Hepatocyte (in vitro differentiated cells): ENCODE data around the gene C19orf73.

Experiments used
- EZH2 ChIP-seq: fragments of 200-600 bp; sonication (generic); IDR thresholded peaks from 2 replicates; pipeline ENCODE4 v1.6.1; 2016; ENCODE audit warnings: antibody characterized with exemption, mild to moderate bottlenecking, borderline replicate concordance
- EZH2phosphoT487 ChIP-seq: fragments of 200-600 bp; sonication (generic); IDR thresholded peaks from one replicate; pipeline ENCODE4 v1.6.1; 2018; ENCODE audit warnings: antibody characterized with exemption, mild to moderate bottlenecking, low read depth, moderate library complexity; ENCODE audit not compliant: unreplicated experiment, severe bottlenecking
- TF ChIP-seq, protein P1 (sequence below): fragments of 200-600 bp; sonication (generic); IDR thresholded peaks from 2 replicates; pipeline ENCODE4 v1.5.1; 2016; ENCODE audit warnings: antibody characterized with exemption, mild to moderate bottlenecking; ENCODE audit not compliant: poor library complexity

DNA sequence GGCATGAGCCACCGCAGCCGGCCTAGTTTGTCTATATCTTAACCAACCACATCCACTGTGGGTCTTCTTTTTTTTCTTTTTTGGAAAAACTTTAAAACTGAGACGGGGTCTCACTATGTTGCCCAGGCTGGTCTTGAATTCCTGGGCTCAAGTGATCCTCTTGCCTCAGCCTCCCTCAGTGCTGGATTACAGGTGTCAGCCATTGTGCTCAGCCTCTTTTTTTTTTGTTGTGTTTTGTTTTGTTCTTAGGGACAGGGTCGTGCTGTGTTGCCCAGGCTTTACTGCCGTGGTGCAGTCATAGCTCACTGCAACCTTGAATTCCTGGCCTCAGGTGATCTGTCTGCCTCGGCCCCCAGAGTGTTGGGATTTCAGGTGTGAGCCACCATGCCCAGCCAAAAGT, 26.3 kb downstream of the C19orf73 start:
- TF ChIP-seq EZH2: no peak
- TF ChIP-seq, protein P1, sequence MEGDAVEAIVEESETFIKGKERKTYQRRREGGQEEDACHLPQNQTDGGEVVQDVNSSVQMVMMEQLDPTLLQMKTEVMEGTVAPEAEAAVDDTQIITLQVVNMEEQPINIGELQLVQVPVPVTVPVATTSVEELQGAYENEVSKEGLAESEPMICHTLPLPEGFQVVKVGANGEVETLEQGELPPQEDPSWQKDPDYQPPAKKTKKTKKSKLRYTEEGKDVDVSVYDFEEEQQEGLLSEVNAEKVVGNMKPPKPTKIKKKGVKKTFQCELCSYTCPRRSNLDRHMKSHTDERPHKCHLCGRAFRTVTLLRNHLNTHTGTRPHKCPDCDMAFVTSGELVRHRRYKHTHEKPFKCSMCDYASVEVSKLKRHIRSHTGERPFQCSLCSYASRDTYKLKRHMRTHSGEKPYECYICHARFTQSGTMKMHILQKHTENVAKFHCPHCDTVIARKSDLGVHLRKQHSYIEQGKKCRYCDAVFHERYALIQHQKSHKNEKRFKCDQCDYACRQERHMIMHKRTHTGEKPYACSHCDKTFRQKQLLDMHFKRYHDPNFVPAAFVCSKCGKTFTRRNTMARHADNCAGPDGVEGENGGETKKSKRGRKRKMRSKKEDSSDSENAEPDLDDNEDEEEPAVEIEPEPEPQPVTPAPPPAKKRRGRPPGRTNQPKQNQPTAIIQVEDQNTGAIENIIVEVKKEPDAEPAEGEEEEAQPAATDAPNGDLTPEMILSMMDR: no peak
- no peak for TF ChIP-seq EZH2phosphoT487
